ENCODE results near the gene C1GALT1C1L. TPM values are rescaled to one million over a fixed set of nuclear protein-coding genes. Genes with fewer than 3 reads are reported as not detected.
"Not testable (repeated sequence)": the region's sequence is repeated elsewhere in the genome, so short reads cannot be mapped to it uniquely, and the experiment has no call there.

The C1GALT1C1L gene
- total RNA-seq, 2 donors from 2014 or later = 0.95 TPM; not detected in 1

DNA sequence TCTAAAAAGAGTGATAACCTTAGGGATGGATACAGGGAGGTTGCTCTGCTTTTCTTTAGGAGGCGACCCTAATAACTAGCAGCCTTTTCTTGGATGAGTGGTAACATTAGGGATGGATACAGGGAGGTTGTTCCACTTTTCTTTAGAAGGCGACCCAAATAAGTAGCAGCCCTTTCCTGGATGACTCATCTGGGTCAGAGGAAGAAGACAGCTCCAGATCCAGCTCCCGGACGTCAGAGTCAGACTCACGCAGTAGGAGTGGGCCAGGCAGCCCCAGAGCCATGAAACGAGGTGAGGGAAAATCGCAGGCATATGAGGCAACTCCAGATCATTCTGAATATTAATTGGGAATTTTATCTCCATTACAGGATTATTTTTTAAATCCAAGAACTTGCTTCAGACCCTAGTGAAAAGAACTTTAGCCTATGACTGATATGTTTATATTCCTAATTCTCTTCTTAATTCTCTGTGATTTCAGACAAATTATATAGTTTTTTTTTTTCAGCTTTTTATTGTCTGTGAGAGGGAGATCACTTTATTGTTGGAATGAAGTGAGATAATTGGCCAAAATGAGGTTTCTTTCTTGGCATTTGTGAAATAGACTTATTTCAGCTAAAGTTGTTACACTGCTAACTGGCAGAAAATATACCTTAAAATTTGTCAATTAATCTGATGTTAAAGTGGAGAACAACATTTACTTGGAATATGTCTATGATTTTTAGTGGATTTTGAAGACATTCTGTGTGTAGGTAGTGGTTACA is 31.2 kb upstream of the C1GALT1C1L start:
- no peak for ATAC-seq (ENCODE audit: insufficient number of reproducible peaks, low FRiP score, low read depth)
- Histone ChIP-seq H3K27me3 (replicated peaks; ENCODE audit: insufficient read depth) (no peaks in the 10 kb centered on the region), H3K36me3 (peaks cover 3% of the 10 kb centered on the region), H3K9me3 (no peaks in the 10 kb centered on the region), H3K4me3 (no peak overlapping the region), H3K4me1 (ENCODE audit: control insufficient read depth in 1 of 2, low read depth in 2 of 2) (no peaks in the 10 kb centered on the region), H3K27ac (no peak overlapping the region)
- DNase-seq (ENCODE audit: low spot score) = peak; percentile 5
- TF ChIP-seq CTCF (IDR thresholded peaks at IDR 0.05) = no peak

GRCh38 chr2:43701111-43701510 is 24.9 kb upstream of the C1GALT1C1L start:
- Histone ChIP-seq H3K27me3 (replicated peaks; ENCODE audit: insufficient read depth) (no peaks in the 10 kb centered on the region), H3K36me3 (no peaks in the 10 kb centered on the region), H3K4me3 (no peak overlapping the region), H3K27ac (no peak overlapping the region), H3K4me1 (ENCODE audit: control insufficient read depth in 1 of 2, low read depth in 2 of 2) (no peaks in the 10 kb centered on the region), H3K9me3 (no peaks in the 10 kb centered on the region)
- no peak for DNase-seq (ENCODE audit: low spot score)
- TF ChIP-seq CTCF (IDR thresholded peaks at IDR 0.05) = no peak
- no peak for ATAC-seq (ENCODE audit: insufficient number of reproducible peaks, low FRiP score, low read depth)

- no peak overlapping the region for H3K4me3 ChIP-seq
- no peaks in the 10 kb centered on the region for H3K9me3 ChIP-seq
- H3K36me3 ChIP-seq = no peaks in the 10 kb centered on the region
- H3K4me1 ChIP-seq (ENCODE audit: control insufficient read depth in 1 of 2, low read depth in 2 of 2) = no peaks in the 10 kb centered on the region
- ATAC-seq (ENCODE audit: insufficient number of reproducible peaks, low FRiP score, low read depth) = no peak
- DNase-seq (ENCODE audit: low spot score) = no peak
- H3K27me3 ChIP-seq (replicated peaks; ENCODE audit: insufficient read depth) = no peaks in the 10 kb centered on the region
- no peak overlapping the region for H3K27ac ChIP-seq
- TF ChIP-seq CTCF (IDR thresholded peaks at IDR 0.05) = no peak
Measured at GRCh38 chr2:43699761-43700160, 23.5 kb upstream of the C1GALT1C1L start.

GRCh38 chr2:43698140-43698539 is 21.9 kb upstream of the C1GALT1C1L start:
- not testable (repeated sequence) for H3K36me3 ChIP-seq; H3K9me3 ChIP-seq; DNase-seq (ENCODE audit: low spot score); H3K27ac ChIP-seq; H3K27me3 ChIP-seq (replicated peaks; ENCODE audit: insufficient read depth); H3K4me3 ChIP-seq; ATAC-seq (ENCODE audit: insufficient number of reproducible peaks, low FRiP score, low read depth); H3K4me1 ChIP-seq (ENCODE audit: control insufficient read depth in 1 of 2, low read depth in 2 of 2)

GRCh38 chr2:43692428-43692994 is 16.3 kb upstream of the C1GALT1C1L start:
- DNase-seq (ENCODE audit: low spot score) = no peak
- no peaks in the 10 kb centered on the region for H3K36me3 ChIP-seq
- no peaks in the 10 kb centered on the region for H3K27me3 ChIP-seq (replicated peaks; ENCODE audit: insufficient read depth)
- TF ChIP-seq CTCF (IDR thresholded peaks at IDR 0.05) = no peak
- no peaks in the 10 kb centered on the region for H3K9me3 ChIP-seq
- no peaks in the 10 kb centered on the region for H3K4me1 ChIP-seq (ENCODE audit: control insufficient read depth in 1 of 2, low read depth in 2 of 2)
- H3K4me3 ChIP-seq = no peak overlapping the region
- H3K27ac ChIP-seq = no peak overlapping the region
- ATAC-seq (ENCODE audit: insufficient number of reproducible peaks, low FRiP score, low read depth) = no peak
